OCI-M2 (cell line): ENCODE data around the gene PTER.
A peak's percentile ranks its signal among the peaks of the same experiment; 100 is the strongest.

ENCODE experiments used
- DNase-seq: peaks from one replicate; lab custom pipeline; 2025; ENCODE audit not compliant: unreplicated experiment; lab: John Stamatoyannopoulos, UW

Gene PTER

GRCh38 chr10:16436758-16437539 is at the start of gene PTER:
Gene PTER (plus strand): TSS chr10:16437010. CDS start chr10:16484385, 47,375 bp downstream.
- peak; percentile 84 for DNase-seq

GRCh38 chr10:16392531-16393069 is 44.2 kb upstream of the PTER start:
- no peak for DNase-seq

GRCh38 chr10:16393271-16393858 is 43.4 kb upstream of the PTER start:
- no peak for DNase-seq

GRCh38 chr10:16401416-16401815 is 35.4 kb upstream of the PTER start:
- no peak for DNase-seq

- no peak for DNase-seq
These were observed 28.4 kb upstream of the PTER start for GRCh38 chr10:16408379-16408778.

- DNase-seq, result no peak
These were observed 19.5 kb upstream of the PTER start for GRCh38 chr10:16417341-16417740.

GRCh38 chr10:16423599-16423998 is 13.2 kb upstream of the PTER start:
- no peak for DNase-seq

- DNase-seq, result no peak
These were observed 11.4 kb upstream of the PTER start for GRCh38 chr10:16425449-16425848.

GRCh38 chr10:16429539-16429938 is 7.3 kb upstream of the PTER start:
- DNase-seq, result no peak

- no peak for DNase-seq
These were observed 448 bp upstream of the PTER start for GRCh38 chr10:16436367-16436757.

GRCh38 chr10:16437540-16437894 is 707 bp downstream of the PTER start:
- no peak for DNase-seq

- DNase-seq, result no peak
These were observed 2.5 kb downstream of the PTER start for GRCh38 chr10:16439295-16439694.

GRCh38 chr10:16440396-16441133 is 3.8 kb downstream of the PTER start:
- DNase-seq, result no peak

GRCh38 chr10:16441173-16441840 is 4.5 kb downstream of the PTER start:
- no peak for DNase-seq

GRCh38 chr10:16442914-16443313 is 6.1 kb downstream of the PTER start:
- DNase-seq, result no peak

- no peak for DNase-seq
These were observed 9.1 kb downstream of the PTER start for GRCh38 chr10:16445770-16446469.

- DNase-seq, result no peak
These were observed 12.6 kb downstream of the PTER start for GRCh38 chr10:16449454-16449853.

GRCh38 chr10:16458166-16458955 is 21.6 kb downstream of the PTER start:
- DNase-seq, result no peak

- DNase-seq, result no peak
These were observed 22.7 kb downstream of the PTER start for GRCh38 chr10:16459423-16459939.

- DNase-seq, result no peak
These were observed 29.2 kb downstream of the PTER start for GRCh38 chr10:16466001-16466400.
